HG03175 (cell line): Measurements from ENCODE around the gene PSKH1.

Experiments
- ATAC-seq: cut with Tn5 transposase; IDR thresholded peaks from one replicate; pipeline ENCODE4 v1.9.1; 2021; ENCODE audit warnings: mild to moderate bottlenecking, moderate library complexity; ENCODE audit not compliant: unreplicated experiment

PSKH1 gene

DNA sequence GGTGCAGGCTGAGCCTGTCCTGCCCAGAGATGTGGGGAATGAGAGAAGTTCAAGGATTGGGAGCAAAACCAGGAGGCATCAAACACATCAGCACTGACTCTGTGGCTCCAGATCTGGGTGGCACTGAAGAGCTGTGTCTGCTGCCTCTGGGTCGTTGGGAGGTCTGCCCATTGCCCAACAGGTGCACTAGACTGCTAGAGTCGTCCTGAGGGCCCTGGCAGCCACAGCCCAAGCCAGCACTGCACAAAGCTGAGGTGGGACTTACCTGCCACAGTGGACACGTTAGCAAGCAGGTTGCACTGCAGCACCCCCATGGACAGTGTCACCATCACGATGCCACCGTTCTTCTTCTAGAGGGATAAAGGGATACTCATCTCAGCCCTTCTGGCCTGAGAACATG, 84.0 kb downstream of the PSKH1 start:
- ATAC-seq: no peak

DNA sequence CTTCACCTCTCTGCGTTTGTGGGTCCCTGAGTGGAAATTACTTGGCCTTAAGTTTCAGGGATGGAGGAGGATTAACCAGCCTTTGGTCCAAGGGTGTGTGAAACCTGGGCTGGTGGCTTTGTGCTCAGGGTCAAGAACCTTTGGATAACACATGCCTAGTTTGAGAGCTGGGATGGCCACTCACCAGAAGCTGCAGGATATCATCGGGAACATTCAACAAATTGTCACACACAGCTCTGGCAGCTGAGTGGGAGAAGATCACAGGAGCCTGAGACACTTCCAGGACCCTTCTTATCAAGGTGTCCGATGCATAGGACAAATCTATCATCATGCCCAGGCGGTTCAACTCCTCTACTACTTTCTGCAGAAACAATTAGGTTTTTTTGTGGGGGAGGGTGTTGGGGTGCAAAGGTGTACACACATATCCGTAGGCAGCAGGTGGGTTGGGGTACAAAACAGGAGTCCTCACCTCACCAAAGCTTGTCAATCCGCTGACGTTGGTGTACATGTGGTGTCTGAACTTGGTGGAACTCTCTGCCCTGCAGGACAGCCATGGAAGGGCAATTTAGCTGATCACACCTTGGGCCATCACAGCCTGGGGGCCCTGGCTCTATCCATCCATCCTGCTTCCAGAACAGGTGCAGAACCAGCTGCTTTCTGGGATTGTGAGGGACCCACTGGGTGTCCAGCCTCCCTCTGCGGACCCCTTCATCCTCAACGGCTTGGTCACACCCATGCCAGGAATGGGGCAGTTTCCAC, 84.6 kb downstream of the PSKH1 start:
- ATAC-seq: no peak
